Measurements from ENCODE around the gene BBS5. TPM values are rescaled to one million over a fixed set of nuclear protein-coding genes. Genes with fewer than 3 reads are reported as not detected.

BBS5 gene
- total and polyA plus RNA-seq, 2 experiments from 2014 or later: 0.10 to 0.36 TPM

- TF ChIP-seq REST (IDR thresholded peaks at IDR 0.05; ENCODE audit: unreplicated experiment) (no peak), ZNF331 (CRISPR knock-in tag; IDR thresholded peaks at IDR 0.05; ENCODE audit: low read depth) (no peak), EZH2 (IDR thresholded peaks at IDR 0.05; ENCODE audit: low read depth, unreplicated experiment) (no peak)
Measured at GRCh38 chr2:169486487-169486886, 7.2 kb downstream of the BBS5 start (continued).

- Histone ChIP-seq H3K36me3 (ENCODE audit: insufficient read depth) (no peaks in the 10 kb centered on the region), H3K79me2 (replicated peaks; ENCODE audit: insufficient read depth) (no peaks in the 10 kb centered on the region), H3K4me2 (no peak overlapping the region), H3K27ac (ENCODE audit: low read depth) (no peak overlapping the region), H3K27me3 (ENCODE audit: insufficient read depth) (no peaks in the 10 kb centered on the region), H3K4me3 (no peak overlapping the region), H2AFZ (no peak overlapping the region), H3K4me1 (ENCODE audit: insufficient read depth) (no peaks in the 10 kb centered on the region), H3K9me2 (ENCODE audit: insufficient read depth) (no peaks in the 10 kb centered on the region), H3F3A (replicated peaks; ENCODE audit: low read depth) (no peaks in the 10 kb centered on the region), H4K20me1 (replicated peaks; ENCODE audit: insufficient read depth) (no peaks in the 10 kb centered on the region)
- H3K4me1 Mint-ChIP-seq: no peaks in the 10 kb centered on the region
- no peak overlapping the region for H3K4me3 Mint-ChIP-seq
- no peak for ATAC-seq
- H3K27me3 Mint-ChIP-seq (ENCODE audit: insufficient read depth, low read depth, poor library complexity): peaks cover 2% of the 10 kb centered on the region
- peaks cover 3% of the 10 kb centered on the region; the same call in 2 of the 3 replicates for H3K36me3 Mint-ChIP-seq (ENCODE audit: low read depth)
- DNase-seq (ENCODE audit: low spot score): no peak
- H3K27ac Mint-ChIP-seq: no peak overlapping the region
- peaks cover 4% of the 10 kb centered on the region; the same call in 1 of the 3 replicates for H3K9me3 Mint-ChIP-seq
- TF ChIP-seq JUNB (IDR thresholded peaks at IDR 0.05; ENCODE audit: unreplicated experiment) (no peak), ZNF331 (CRISPR knock-in tag; IDR thresholded peaks at IDR 0.05; ENCODE audit: low read depth) (no peak), EZH2 (IDR thresholded peaks at IDR 0.05; ENCODE audit: low read depth, unreplicated experiment) (no peak), ETS1 (IDR thresholded peaks at IDR 0.05) (no peak), POLR2AphosphoS5 (IDR thresholded peaks at IDR 0.05; ENCODE audit: low read depth) (no peak), NANOG (IDR thresholded peaks at IDR 0.05; ENCODE audit: borderline replicate concordance) (no peak), ZNF462 (CRISPR knock-in tag; IDR thresholded peaks at IDR 0.05) (no peak), REST (IDR thresholded peaks at IDR 0.05; ENCODE audit: unreplicated experiment) (no peak), STAT1 (IDR thresholded peaks at IDR 0.05; ENCODE audit: unreplicated experiment) (no peak), CREB1 (CRISPR knock-in tag; IDR thresholded peaks at IDR 0.05; ENCODE audit: low read depth) (no peak), EZH2phosphoT487 (IDR thresholded peaks at IDR 0.05; ENCODE audit: unreplicated experiment) (no peak)
Measured at GRCh38 chr2:169490834-169491233, 11.5 kb downstream of the BBS5 start.

All from GM23338 (cell line).